Effector CD8-positive, alpha-beta T cell (primary cell): Measurements from ENCODE around the gene CAMTA1.

Experiments used
- DNase-seq: peaks from one replicate; lab custom pipeline; 2025; lab: John Stamatoyannopoulos, UW

Gene CAMTA1

DNA sequence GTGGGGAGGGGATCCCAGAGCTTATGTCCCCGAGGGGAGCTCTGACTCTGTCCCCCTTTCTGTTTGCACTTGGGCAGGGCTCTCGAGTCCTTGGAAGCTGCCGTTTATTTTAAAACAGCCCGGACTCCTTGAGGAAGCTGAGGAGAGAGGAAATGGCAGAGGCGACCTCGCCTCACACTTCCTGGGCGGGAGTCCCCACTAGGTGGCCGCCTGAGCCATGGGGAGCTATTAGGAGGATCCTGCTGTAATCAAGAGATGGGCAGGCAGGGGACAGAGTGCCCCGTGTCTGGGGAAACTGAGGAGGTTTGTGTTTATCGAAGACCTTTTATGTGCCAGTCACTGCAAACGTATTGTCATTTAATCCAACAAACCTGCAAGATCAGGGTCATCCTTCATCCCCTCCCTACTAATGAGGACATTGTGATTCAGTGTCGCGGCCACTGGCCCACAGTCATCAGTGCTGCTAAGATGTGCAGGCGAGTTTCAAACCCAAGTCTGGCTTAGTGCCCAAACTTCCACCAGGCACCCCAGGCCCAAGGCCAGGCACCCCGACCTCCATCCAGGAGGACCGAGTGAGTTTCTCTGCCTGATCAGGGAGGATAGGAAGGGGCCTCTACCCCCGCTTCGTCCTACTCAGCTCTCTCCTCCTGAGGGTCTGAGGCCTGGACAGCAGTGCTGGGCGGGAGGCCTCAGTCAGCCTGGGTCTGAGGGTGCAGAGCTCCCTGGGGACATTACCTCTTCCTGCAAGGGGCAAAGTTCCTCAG is 669.0 kb downstream of the CAMTA1 start:
- DNase-seq = no peak

DNA sequence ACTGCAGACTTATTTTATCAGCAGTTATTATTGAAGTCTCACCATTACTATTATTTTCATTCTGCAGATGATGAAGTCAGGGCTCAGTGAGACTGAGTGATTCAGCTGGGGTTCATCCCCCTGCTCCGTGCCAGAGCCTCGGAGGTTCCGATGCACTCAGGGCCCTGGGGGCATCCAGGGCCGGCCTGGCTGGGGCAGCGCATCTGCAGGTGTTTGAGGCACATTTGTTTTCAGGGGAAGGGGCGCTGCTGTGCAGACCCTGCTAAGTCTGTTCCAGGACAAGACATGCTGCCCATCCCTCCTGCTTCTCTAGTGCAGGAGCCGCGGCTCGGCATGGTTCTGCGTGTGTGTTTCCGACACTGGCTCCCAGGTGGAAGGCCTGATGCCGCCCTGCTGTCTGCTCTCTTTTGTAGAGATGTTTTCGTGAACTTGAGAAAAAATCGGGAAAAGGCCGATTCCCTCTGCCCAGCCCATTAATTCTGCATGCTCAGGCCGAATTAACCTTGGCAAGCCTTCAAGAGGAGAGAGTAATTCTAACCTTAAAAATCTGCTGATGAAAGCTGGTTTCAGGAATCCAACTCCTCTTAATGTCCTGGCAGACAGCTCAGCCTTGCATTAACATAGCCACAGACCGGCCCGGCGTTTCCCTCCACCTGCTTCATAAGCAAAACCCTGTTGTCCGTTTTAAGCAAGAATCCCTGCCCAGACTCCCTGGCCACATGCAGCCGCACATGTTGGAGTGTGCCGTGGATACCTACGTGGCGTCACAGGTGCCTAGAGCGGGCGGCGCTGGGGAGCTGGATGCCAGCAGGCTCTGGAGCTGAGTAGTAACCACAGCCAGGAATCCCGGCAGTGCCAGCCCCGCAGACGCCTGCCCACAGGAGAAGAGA is 669.9 kb downstream of the CAMTA1 start:
- no peak for DNase-seq

DNA sequence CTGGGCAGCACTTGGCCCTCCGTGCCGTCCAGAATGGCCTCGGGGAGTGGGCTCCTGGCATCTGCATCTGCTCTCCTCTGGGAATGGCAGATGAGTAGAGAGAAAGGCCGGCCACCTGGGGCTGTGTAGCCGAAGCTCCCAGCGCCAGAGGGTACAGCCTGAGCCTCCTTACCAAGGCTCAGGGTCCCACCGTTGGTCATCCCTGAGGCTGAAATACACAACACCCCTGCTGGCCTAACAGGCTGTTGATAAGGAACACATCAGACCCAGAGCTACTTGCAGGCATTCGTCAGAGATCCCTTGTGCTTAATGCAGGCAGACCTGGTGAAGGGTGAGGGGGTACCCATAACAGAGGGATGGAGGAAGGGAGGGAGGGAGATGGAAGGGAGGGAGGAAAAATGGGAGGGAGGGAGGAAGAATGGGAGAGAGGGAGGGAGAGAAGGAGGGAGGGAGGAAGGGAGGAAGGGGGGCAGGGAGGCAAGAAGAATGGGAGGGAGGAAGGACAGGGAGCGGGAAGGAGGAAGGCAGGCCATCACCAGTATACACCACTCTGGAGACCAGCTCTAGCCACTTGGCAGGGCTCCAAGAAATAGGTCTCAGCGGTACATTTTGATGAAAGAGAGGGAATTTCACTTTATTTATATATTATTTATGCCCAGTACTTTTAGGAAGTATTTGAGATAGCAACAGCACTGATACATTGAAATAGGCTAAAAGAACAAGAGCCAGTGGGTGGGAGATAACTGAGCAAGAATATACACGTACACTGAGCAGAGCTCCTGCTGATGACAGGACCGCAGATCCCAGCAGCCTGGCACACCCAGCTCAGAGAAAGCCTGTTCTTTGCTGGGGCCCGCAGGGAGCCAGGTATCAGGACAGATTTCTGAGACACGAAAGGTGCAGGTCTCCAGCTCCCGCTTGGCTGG is 670.8 kb downstream of the CAMTA1 start:
- DNase-seq = no peak

DNA sequence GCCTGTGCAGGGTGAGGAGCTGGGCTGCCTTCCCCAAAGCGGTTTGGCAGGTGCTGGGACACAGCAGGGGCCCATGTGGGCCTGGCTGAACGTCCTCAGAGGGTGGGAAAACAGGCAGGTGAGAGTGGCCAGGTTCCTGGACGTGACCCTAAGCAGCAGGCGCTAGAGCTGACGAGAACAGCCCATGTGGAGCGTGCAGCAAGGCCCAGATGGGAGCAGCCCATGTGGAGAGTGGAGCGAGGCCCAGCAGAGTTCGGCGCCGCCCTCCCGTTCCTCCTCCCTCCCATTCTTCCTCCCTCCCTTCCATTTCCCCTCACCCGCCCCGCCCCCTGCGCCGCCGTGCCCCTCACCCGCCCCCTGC is 671.4 kb downstream of the CAMTA1 start:
- DNase-seq = no peak

DNA sequence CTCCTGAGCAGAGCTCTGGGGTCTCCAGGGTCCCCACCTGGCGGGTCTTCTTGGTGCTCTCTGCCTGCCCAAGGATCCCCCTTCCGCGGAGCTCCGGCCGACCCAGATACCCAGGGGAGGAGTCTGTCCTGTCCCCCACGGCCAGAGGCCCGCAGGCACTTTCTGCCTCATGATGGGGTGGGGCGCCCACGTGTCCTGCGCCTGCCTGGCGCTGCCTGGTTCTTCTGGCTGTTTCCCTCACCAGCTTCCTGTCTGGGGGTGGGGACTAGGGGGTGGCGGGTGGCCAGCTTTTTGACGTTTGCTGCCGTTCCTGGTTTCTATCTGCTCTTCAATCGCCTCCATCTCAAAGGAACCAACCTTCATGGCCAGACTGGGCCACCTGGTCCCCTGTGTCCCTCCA is 672.6 kb downstream of the CAMTA1 start:
- DNase-seq = no peak

DNA sequence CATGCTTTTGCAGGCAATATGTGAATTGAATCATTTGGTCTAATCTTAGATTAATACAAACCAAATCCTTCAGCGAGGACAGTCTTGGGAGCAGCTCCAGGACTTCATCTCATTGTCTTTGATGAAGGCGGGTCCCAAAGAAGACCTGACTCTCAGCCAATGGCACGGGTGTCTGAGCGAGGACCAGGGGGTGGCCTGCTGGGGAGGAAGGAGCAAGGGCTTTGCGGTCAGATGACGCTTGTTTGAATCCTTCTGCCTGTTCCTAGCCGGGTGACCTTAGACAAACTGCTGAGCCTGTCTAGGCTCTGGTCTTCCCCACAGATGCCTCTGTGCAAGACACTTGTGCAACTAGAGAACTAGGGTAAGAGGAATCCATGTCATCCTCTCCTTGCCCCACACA is 673.7 kb downstream of the CAMTA1 start:
- DNase-seq = no peak

DNA sequence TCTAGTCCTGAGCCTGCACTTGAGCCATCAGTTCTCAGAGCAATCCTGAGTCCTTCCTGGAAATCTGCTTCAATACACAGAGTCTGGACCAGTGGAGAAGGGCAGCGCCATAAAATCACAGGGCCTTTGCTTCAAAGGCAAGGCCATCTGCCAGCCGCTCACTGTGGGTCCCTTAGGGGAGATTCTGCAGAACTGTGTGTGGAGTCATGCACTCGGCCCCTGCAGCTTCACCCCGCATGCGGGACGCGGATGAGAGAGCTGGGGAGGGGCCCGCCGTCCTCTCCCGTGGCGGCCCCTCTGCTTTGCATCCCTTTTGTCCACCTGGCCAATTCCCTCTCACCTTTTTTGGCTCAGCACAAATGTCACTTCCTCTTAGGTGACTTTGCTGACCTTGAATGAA is 674.7 kb downstream of the CAMTA1 start:
- DNase-seq = no peak

DNA sequence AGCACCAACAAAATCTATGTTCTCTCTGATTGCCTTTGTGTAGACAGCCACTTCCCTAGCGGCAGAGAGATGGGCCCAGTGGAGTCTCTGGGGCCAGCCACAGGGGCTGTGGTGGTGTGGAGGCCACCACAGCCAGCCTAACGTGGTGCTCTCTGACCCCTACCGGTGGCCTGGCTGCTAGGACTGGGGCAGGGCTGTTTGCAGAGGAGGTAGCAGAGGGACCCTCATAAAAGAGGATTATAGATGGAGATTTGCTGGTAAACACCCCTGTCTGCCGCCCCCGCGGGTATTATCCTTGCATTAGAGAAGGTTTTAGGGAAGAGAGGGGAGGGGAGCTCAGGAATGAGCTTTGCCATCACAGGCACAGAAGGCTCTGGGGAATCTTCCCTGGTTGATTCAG is 675.6 kb downstream of the CAMTA1 start:
- DNase-seq = no peak

DNA sequence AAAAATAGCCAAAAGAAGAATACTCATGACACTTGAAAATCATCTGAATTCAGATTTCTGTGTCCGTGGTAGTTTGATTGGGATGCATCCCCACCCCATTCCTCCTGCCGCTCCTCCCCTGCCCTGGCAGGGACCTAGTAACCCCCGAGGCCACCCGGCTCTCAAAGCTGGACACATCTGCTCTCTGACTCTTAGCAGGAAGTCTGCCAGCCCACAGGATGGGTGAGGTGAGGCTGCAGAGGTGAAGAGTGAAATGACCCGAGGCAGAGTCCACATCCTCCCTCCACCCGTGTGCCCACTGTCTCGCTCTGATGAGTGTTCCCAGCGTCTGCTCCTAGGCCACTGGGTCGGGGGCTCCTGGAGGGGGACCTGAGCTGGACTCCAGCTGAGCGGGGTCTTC is 677.4 kb downstream of the CAMTA1 start:
- DNase-seq = no peak

DNA sequence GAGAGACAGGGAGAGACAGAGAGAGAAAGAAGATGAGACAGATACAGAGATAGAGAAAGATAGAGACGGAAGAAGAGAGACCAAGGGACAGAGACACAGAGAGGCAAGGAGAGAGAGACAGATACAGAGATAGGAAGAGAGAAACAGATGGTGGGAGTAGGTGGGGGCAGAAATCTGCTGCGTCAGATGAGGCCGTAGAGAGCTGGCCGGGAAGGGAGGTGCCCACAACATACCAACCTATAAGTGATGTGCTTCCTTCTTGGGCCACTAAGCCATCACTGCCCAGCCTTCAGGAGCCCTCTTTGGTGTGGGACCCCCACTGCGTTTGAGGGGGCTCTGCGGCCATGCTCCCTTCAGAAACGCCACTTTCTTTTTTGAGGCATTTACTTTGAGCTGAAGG is 678.3 kb downstream of the CAMTA1 start:
- no peak for DNase-seq

DNA sequence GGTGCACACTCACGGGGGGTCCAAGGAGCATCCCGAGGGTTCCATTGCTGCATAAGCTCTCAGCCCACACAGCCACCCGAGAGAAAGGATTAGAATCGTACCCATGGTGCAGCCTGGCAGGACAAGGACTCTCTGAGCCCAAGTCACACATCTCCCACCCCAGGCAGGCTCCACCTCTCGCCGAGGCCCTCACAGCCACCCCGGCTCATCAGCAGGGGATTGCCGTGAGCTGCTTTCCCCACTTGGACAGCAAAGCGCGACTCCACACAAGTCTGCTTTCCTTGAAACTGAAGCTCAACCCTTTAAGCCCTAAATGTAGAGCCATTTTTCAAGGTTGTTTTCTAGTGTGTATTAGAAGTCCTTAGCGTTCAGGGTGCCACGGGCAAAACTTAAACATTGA is 679.5 kb downstream of the CAMTA1 start:
- DNase-seq = no peak

DNA sequence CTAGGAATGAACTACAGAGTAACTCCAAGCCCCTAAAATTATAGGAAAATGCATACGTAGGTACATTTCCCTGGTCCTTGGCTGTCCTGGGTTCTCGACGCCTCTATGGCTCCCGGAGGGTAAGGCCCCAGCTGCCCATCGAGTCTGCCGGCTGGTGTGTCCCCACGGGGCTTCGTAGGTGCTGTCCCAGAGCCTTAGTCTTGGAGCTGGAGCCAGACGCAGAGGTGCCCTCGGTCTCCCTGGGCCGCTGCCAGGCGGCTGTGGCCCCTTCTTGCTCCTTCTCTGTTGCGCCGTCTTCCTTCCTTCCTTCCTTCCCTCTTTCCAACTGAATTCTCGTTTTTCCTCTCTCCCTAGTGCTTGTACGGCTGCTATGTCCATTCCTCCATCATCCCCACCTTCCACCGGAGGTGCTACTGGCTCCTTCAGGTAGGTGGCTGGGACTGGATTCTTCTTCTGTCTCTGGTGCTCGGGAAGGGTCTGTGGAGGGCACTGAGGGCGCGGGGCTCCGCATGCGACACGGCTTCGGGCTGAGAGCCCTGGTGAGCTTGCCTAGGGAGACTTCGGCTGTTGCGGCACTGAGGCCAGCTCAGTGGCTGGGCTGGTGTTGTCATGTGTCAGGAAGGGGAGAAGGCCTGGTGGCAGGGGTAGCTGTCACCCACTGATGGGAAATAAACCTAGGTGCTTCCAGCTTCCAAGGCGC is 682.4 kb downstream of the CAMTA1 start:
- DNase-seq = no peak

DNA sequence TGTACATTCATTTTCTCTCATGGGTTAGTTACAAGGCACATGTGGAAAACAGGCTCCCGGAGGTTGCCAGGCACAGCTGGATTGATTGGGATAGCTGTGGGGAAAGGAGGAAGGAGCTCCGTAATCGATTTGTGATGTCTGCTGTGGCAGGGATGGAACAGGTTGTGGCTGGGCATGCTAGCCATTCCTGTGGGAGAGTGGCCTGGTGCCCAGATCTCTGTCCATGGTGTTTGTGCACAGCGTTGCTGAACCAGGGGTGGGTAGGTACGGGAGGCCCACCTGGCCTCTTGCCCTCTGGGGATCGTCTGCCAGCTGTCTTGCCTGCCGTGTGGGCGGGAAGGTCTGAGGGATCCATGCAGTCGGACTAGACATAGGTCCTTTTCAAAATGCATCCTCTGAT is 683.0 kb downstream of the CAMTA1 start:
- no peak for DNase-seq

DNA sequence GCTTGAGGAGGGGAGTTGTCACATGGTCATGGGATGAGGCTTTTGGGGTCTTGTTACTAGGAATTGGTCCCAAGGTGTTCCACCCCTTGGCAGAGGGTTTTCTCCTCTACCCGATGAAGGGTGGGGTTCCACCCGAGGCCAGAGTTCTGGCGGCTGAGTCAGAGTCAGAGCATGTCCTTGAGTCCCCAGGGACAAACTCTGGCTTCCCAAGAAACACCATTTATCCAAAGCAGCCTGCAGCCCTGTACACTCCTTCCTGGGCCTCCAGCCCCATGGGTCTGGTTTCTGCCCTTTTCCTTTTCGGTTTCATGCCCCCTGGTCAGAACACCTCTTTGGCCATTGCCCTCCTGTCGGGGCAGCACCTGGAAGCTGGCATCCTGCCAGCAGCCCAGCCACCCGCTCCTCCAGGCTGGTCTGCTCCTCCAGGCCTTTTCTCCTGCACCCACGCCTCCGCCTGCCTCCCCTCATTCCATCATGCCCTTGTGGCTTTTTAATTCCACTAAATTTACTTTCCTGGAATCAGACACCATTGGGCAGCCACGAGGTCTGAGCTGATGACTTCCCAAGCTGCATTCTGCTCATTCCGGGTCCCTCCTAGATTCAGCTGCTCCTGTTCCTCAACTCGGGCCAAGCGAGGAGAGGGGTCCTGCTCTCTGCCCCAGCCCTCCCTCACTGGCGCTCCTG is 684.1 kb downstream of the CAMTA1 start:
- DNase-seq = no peak

DNA sequence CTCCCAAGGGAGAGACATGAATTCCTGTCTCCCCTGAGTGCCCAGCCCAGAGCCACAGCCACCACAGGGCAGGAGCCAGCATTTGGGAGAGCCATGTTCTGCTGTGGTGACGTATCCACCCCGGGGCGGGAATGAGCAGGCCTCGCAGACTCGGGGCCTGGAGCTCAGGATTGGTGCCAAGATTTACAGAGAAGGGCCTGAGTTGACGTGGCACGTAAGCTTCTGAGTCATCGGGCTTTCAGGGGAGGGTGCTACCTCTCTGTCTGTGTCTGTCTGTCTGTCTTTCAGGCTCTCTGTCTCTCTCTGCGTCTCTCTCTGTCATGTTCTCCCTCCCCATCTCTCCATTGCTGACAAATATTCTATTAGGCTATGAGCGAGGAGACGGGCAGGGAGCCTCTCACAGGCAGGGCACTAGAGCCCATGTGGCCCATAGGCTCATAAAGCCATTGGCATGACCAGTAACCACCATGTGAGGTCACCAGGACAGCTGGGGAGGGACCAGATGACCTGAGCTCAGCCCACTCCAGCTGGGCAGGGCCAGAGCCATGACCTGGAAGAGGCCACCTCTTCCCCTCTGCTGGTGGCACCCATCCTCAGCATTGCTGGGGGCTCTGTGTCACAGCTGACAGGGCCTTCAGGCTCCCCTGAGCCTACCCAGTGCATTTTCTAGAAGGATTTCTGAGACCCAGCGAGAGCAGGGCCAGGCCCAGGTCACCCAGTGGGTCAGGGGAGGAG is 685.8 kb downstream of the CAMTA1 start:
- DNase-seq = no peak

DNA sequence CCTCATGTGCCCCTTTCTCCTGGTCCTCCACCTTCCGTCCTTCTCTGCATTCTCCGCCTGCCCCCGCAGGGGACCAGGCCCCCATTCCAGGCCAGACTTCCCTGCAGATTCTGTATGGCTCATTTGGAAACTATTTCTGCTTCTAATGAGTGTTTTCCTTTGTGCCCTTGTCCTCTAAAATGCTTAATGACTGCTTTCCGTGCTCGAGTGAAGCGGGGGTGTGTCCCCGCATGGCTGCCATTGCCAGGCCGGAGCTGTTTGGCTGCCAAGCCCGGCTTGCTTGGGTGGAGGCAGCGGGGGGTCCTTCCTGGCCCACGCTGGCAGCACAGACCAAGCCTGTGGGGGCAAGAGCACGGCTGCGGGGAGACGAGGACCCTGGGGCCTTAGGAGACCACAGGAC is 686.6 kb downstream of the CAMTA1 start:
- no peak for DNase-seq

DNA sequence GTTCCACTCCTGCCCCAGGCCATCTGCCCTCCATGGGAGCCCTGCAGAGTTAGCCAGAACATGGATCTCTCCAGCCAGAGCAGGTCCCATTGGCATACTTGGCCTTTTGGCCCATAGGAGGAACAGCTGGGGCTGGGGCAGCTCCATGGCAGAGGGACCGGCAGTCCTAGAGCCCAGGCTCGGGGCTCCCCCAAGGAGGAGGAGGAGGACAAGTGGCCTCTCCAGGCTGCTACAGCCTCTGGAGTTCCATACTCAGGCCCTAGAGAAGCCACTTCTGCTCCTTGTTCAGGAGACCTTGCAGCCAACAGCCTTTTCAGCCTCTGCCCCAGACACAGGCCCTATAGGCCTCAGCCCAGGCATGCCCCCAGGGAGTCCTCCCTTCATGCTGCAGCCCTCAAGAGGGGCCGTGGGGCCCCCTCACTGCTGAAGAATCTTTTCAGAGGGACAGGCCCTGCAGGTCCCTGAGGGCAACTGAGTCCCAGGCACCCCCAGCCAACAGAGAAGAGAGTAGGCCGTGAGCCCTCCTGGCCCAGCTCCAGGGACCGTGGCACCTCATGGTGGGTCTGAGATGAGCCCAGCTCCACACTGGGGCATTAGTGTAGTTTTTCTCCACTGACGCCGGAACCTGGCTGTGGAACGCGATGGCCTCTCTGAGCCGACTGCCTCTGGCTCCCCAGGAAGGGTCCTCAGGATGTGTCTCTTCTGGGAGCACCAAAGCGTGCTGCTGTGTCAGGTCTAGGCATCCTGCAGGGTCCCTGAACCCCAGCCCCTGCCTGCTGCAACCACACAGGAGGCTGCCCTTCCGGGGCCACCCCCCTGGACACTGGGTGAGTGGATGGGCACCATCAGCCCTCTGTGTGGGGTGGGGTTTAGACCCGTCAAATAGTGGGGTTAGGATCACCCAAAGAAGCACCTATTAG is 688.2 kb downstream of the CAMTA1 start:
- no peak for DNase-seq

DNA sequence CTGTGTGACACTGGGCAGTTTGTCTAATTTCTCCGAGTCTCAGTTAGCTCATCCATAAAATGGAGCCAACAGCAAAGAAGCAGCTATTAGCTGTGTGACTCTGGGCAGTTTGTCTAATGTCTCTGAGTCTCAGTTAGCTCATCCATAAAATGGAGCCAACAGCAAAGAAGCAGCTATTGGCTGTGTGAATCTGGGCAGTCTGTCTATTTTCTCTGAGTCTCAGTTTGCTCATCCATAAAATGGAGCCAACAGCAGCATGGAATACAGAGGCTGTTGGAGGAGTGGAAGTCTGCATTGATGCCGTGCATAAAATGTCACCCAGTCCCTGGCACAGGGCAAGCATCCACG is 688.9 kb downstream of the CAMTA1 start:
- DNase-seq = no peak

DNA sequence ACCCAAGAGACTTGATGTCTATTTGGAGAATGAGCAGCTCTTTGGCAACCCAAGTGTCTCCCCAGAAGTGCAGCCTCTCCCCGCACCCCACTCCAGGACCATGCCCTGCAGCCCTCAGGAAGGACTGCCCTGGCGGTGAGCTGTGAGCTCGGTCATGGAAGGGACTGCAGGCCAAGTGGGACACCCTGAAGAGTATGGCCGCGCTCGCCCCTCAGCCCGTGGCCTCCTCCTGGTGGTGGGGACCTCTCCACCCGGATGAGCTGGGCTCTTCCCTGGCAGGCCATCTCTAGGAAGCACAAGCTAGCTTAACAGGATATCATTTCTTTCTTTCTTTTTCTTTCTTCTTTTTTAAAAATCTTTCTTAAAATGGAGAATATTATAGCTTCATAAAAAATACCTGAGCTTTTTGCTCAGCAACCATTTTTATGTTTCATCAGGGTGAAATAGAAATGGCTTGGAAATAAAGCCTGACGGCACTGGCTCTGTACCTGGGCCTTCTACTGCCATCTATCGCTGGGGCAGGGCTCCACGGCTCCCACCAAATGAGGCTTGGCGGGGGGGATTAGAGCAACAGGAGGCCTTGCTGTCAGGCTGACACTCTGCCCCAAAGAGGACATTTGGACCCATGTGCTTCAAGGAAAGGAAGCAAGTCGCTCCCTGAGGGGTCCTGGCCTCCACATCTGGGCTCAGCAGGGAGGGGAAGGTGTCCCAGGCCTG is 689.7 kb downstream of the CAMTA1 start:
- DNase-seq = no peak
